ENCODE data around the gene OPA3.
"Not testable (repeated sequence)": the region's sequence is repeated elsewhere in the genome, so short reads cannot be mapped to it uniquely, and the experiment has no call there.

Gene OPA3

DNA sequence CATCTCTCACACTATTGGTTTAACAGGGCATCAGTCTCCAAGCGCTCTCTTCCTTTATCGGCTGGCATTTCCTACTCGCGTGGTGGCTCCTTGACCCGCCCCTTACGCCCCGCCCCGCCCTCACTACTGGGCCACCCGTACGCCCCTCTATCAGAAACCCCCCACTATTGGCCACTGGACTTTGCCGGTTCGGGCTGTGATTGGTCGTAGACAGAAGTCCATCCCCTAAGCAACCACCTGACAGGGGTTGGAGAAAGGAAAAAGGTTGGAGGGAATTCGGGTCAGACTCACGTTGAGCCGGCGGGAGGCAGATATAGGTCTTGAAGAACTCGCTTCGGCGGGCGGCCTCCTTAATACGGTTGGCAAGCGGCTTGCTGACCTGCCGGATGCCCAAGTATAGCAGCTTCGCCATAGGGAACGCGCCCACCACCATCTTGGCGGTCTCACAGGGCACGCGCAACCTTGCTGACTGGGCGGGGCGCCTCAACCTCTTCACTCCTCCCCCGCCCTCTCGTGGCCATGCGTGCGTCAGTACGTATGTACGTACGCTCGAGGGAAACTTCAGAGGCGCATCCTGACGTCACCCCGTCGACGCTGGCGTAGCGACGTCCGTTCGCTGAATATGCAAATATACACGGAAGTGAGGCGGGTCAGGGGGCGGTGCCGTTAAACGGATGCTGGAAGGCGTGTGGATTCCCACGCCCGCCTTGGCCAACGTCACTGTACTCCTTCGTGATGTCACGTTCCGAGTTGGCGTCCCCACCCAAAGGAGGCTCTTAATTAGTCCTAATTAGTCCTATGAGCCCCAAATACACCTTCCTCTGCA lies at the start of gene OPA3:
TSS of gene OPA3 (minus strand) at position 471 of the 826 bp plus-strand sequence. CDS start at position 433, 38 bp downstream.
- peak; percentile 99 for DNase-seq (ENCODE audit: low spot score)

DNA sequence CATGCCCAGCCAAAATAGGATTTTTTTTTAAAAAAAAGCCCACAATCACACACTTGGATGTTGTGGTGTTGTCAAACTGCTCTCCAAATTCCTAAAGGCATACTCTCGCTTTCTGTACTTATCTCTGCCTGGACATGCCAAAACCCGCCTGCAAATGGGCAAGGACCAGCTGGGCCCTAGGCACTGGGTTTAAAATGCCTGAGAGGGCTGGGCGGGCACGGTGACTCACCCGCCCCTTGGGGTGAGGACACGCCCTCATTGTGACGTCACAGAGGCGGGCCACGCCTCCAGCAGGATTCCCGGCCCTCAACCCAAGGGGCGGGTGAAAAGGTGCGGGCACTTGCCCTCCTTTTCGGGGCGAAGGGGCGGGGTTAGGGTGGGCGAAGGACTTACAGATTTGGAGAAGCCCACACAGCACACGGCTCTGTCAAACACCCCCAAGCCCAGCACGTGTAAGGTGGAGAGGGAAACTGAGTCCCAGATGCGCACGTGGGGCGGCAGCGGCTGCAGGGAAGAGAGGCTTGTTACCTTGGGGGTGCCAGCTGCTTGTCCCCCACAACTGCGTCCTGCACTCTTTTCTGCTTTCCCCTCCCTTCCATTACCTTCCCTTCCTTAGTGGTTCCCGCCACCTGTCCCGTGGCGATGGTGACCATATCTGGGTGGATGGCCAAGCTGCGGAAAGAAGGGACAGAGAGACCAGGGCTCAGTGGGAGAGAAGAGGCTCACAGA lies 48.0 kb upstream of the OPA3 start:
- DNase-seq (ENCODE audit: low spot score) = peak; percentile 89

DNA sequence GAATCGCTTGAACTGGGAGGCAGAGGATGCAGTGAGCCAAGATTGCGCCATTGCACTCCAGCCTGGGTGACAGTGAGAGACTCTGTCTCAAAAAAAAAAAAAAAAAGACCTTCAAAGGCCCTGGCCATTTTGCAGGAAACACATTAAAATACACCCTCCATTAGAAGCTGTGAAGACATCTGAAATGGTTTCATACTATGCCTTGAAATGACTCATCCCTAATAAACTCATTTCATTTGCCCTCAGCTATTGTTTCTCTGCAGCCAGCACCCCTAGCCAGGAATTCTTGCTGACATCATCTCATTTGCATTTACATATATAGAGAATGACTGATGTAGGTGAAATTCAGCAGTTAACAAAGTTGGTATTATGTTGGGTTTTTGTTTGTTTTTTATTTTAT lies 45.9 kb upstream of the OPA3 start:
- peak; percentile 88 for DNase-seq (ENCODE audit: low spot score)

DNA sequence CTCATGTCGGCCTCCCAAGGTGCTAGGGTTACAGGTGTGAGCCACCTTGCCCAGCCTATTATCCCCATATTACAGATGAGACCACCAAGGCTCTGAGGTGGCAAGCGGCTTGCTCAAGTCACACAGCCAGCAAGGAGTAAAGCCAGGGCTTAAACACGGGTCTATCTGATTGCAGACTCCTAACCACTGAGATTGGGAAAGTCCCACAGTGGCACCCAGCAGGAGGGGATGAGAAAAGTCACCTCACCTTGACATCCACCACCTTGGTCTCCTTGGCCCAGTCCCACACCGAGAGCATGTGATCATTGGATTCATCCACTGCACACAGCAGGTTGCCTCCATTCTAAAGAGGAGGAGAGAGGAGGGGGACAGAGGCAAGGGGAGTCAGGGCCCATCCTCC lies 45.1 kb upstream of the OPA3 start:
- no peak for DNase-seq (ENCODE audit: low spot score)

DNA sequence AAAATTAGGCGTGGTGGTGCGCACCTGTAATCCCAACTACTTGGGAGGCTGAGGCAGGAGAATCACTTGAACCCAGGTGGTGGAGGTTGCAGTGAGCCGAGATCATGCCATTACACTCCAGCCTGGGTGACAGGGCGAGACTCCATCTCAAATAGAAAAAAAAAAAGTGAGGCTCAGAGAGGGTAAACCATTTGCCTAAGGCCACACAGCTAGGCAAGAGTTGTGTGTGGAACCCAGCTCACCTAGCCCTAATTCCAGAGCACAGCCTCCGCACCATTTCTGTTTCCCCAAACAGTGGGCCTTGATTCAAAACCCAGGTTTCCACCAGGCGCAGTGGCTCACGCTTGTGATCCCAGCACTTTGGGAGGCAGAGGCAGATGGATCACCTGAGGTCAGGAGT lies 43.6 kb upstream of the OPA3 start:
- DNase-seq (ENCODE audit: low spot score) = not testable (repeated sequence)

DNA sequence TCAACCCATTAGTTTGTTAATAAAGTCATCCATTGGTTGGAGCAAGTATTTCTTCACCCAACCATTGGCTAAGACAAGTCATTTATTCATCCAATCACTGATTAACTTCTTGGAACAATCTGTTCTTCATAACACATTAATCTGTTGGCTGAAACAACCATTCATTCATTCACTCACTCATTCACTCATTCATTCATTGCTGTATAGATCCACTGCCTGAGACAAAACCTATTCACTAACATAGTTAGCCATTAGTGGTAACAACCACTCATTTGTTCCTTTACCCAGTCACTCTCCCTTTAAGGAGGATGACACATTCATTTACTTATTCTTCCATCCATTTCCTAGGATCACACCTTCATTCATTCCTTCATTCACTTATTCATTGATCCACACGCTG lies 39.4 kb upstream of the OPA3 start:
- no peak for DNase-seq (ENCODE audit: low spot score)

DNA sequence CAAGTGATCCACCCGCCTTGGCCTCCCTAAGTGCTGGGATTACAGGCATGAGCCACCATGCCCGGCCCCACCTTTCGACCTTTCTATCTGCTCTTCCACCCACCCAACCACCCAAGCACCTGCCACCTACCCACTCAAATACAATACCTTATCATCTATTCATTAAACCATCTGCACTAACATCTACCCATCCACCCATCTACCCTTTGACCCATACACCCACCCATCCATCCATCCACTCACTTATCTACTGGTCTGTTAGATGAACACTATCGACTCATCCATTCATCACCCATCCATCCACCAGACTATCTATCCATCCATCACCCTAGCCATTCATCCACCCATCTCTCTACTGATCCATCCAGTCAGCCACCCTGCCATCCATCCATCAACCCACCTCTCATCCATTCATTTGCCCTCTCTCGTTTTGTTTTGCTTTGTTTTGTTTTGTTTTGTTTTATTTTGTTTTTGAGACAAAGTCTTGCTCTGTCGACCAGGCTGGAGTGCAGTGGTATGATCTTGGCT lies 37.4 kb upstream of the OPA3 start:
- DNase-seq (ENCODE audit: low spot score) = no peak

DNA sequence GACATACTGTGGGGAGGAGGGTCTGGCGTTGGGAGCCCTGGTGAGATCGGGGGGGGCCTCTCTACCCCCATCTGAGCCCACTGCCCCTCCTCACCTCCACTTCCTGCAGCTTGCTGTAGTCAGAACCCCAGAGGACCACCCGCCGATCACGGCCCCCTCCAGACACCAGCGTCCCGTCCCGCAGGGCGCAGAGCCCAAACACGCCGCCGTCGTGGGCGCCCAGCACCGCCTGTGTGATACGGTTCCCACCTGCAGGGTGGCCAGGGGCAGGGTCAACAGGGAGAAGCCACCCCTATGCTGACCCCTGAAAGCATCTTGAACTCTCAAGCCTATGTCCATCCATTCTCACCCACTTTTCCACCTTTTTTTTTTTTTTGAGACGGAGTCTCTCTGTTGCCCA lies 36.8 kb upstream of the OPA3 start:
- DNase-seq (ENCODE audit: low spot score) = no peak

DNA sequence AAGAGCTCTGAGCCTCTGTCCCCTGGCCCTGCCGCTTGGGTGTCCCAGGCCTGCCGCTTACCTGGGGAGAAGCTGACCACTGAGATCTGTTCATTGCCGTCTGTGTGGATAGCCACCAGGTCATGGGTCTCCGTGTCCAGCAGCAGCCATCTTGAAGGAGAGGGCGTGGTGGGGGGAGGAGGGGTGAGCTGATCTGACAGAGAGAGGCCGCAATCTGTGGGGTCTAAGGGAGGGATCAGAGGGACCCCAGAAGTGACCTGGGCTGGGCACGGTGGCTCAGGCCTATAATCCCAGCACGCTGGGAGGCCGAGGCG lies 32.1 kb upstream of the OPA3 start:
- DNase-seq (ENCODE audit: low spot score) = no peak

DNA sequence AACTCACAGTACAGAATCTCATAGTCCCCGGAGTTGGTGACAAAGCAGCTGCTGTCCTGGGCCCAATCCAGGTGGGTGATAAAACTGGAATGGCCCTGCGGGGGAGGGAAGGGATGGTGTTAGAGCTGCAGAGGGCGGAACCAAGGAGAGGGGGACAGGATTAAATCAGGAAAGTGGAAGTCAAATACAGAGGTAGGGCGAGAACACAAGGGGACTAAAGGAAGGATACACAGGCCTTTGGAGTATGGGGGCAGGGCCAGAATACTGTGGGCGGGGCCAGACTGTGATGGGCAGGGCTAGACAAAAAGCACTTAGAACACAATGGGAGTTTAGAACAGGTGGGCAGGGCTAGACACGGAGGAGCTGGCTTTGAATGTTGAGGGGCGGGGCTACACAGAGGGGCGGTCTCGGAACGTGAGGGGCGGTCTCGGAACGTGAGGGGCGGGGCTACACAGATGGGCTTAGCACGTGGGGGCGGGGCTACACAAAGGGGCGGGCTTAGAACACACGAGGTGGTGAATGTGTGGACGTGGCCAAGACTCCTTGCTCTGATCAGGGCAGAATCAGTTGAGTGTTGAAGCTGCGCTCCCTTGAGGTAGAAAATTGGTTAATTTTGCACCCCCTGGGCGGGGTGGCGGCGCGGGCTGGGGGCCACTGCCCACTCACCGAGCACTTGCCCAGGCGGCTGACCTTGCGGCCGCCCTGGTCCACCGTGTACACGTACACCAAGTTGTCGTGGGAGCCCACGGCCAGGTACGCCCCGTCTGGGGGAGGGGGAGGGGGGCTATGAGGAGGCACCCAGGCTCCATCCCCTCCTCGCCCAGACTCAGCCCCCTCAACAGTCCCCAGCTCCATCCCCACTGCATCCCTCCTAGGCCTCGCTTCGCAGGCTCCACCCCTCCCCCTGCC lies 31.4 kb upstream of the OPA3 start:
- DNase-seq (ENCODE audit: low spot score) = peak; percentile 68

DNA sequence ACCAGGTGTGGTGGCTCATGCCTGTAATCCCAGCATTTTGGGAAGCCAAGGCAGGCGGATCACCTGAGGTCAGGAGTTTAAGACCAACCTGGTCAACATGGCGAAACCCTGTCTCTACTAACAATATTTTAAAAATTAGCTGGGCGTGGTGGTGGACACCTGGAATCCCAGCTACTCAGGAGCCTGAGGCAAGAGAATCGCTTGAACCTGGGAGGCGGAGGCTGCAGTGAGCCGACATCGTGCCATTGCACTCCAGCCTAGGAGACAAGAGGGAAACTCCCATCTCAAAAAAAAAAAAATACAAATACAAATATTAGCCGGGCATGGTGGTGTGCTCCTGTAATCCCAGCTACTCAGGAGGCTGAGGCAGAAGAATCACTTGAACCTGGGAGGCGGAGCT lies 30.5 kb upstream of the OPA3 start:
- not testable (repeated sequence) for DNase-seq (ENCODE audit: low spot score)

DNA sequence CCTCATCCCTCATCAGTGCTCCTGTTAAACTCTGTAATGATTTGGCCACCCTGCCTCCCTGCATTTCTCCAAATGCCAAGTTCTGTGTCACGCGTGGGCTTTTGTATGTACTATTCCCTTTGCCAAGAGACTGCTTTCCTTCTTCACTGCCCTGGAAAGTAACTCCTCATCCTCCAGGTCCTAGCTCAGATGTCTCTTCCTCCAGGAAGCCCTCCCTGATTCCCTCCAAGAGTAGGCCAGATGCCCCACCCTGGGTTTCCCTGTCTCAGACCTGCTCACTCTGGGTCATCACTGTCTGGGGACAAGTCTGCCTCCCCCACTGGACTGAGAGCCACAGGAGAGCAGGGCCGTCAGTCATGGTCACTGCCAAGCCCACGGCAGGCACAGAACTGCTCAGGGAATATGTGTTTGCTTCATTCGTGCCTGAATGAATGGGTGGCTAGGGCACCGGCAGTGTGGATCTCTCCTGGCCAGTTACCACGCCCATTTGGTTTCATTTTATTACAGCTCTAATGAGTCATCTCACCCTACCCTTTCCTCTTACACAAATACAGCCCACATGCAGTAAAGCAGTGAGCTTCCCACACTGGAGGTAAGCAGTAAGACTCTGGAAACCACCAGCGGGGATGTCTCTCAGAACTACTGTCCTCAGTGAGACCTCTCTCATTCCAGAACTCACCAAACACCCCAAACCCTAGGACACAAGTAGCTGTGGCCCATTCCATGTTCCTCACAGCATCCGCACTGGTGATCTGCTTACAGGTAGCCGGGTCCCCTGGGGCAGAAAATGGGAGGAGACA lies 29.5 kb upstream of the OPA3 start:
- DNase-seq (ENCODE audit: low spot score) = peak; percentile 94

DNA sequence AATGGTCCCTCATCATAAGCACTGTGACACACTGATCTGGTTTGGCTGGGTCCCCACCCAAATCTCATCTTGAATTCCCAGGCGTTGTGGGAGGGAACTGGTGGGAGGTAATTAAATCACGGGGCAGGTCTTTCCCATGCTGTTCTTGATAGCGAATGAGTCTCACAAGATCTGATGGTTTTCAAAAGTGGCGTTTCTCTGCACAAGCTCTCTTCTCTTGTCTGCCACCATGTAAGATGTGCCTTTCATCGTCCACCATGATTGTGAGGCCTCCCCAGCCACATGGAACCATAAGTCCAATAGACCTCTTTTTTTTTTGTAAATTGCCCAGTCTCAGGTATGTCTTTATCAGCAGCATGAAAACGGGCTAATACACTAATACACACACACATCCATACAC lies 24.3 kb upstream of the OPA3 start:
- no peak for DNase-seq (ENCODE audit: low spot score)

DNA sequence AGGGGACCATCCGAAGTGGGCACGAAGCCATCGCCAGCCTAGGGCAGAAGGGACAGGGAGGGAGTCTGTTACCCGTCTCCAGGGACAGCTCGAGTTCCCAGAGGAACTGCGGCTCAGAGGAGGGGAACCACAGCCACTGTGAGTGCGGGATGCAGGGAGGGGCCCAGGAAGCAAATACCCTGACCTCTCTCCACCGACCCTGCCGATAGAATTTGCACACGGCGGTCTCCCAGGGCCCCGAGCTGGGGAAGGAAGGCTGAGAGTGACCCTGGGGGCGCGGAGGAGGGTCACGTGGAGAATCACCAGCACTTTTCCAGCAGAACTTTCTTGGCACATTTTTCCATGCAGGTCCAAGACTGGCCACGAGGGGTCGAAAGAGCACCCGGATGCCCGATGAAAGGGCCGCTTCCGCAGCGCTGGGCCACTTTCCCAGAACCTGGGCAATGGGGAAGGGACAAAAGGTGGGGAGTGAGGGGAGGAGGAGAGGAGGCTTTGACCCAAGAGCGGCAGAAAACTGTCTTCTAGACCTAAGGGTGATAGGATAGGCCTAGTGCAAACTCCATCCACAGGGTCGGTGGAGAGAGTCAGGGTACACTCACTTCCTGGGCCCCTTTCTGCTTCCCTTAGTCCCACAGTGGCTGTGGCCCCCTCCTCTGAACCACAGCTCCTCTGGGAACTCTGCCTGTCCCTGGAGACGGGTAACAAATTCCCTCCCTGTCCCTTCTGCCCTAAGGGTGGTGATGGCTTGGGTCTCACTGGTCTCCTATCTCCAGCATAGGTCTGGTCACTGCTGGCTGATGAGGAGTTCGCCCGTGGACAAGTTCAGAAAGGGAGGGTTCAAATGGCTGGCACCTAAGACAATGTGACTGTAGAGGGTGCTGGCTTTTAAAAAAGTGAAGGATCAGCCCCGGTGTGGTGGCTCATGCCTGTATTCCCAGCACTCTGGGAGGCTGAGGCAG lies 22.7 kb upstream of the OPA3 start:
- DNase-seq (ENCODE audit: low spot score) = peak; percentile 76

DNA sequence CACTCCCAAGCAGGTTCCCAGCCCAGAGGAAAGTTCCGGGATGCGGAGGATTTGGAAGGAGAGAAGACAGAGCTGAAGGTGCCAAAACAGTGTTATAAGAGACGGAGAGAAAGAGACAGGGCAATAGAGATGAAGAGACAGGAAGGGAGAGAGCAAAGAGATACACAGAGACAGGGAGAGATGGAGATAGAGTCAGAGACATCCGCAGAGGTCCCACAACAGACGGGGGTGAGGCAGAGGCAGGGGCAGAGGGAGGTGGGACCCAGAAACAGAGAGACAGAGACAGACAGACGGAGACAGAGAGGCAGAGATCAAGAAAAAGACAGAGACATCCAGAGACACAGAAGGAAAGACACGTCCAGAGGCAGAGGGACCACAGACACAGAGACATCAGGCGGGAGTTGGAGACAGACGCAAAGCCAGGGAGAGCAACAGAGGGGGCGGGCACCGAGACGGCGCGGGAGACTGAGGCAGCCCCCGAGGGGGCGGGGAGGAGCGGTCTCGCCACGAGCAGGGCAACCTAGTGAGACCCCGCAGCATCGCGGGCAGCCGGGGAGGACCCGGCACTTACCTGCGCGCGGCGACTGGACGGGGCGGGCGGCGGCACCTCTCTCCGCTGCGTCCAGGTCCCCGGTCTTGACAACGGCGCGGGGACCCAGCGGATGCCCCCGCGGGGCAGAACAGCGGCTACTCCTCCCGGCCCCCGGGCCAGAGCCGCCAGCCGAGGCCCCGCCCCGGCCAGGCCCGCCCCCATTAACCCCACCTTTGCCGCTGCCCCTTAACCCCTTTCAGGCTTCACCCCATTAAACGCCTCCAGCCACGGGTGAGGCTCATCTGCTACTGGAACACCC lies 17.1 kb upstream of the OPA3 start, which contains the start of gene GPR4:
TSS of gene GPR4 (minus strand) at position 689 of the 851 bp plus-strand sequence. CDS start 10,346 bp downstream, outside the sequence.
- DNase-seq (ENCODE audit: low spot score) = no peak

DNA sequence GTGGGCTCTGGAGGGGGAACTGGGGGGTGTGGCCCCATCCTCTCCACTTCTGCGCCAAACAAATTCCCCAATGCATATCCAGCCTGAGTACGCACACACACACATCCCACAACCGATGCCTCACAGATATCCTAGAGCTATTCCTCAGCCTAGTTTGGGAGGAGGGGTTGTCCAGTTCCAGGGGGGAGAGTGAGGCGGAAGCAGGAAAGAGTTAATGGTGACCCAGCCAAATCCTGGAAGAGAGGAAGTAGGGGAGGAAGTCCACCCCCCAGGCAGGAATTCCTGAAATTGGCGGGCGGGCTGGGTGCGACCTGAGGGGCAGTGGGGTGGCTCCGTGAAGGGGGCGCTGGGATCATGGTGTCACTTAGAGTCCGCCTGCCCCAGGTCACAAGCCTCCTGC lies 16.5 kb upstream of the OPA3 start:
- no peak for DNase-seq (ENCODE audit: low spot score)

DNA sequence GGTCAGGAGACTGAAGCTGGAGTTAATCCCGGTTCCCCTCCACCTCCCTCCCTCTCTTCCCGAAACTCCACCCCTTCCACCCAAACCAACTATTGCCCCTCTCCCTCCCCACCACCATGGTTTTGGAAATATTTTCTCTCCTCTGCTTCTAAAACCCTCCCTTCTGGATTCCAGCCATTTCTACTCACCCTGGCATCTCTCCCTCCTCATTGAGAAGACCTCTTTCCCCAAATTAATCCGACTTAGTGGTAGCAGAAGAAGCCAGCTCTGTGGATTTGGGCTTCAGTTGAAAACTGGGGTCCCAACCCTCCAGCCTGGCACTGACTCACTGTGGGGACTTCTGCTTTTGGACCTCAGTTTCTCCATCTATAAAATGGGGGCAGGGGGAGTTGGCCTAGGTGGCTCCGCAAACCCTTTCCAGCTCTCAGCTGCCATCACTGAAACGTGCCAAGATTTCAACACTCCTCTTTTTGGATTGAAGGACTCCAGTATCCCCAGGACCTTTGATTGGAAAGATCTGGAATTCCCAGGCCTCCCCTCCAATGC lies 15.8 kb upstream of the OPA3 start:
- DNase-seq (ENCODE audit: low spot score) = no peak

DNA sequence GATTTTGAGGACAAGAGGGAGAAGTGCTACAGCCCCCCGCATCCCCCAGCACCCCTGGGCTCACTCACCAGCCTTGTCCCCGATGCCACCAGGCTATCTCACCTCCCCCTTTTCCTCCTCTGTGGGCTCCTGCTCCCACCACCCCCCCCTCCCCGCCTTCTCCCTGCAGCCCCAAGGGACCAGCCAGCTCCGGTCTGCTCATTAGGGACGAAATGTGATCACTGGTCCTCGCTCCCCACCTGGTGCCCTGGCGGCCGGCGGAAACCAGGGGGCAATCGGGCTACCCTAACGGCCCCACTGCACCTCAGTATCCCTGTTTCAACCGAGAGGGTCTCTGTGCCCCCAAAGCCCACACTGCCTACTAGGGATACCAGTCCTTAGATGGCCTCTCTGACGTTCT lies 14.7 kb upstream of the OPA3 start:
- DNase-seq (ENCODE audit: low spot score) = no peak

Measured in hepatic stellate cell (primary cell).